Tongue (tissue), 2 donors: Measurements from ENCODE around the gene IL17RB. TPM values are rescaled to one million over a fixed set of nuclear protein-coding genes. Genes with fewer than 3 reads are reported as not detected.
A peak's percentile ranks its signal among the peaks of the same experiment; 100 is the strongest.

Experiments used
- DNase-seq: peaks from one replicate; pipeline ENCODE4 v3.0.0-alpha.2; 2015
- total RNA-seq: library from RNA; depleted of rRNA; stranded (reverse); fragments of >200 nt; gene quantifications from one replicate; pipeline ENCODE4 v1.2.3, GENCODE V29; 2014

The IL17RB gene
- 1.0 TPM for total RNA-seq

- DNase-seq = peak; percentile 68
Measured at GRCh38 chr3:53846134-53846850, at the start of gene IL17RB, which contains the start of gene CHDH. TSS of gene IL17RB (plus strand) at chr3:53846568. CDS start at chr3:53846589, 21 bp downstream. TSS of gene CHDH (minus strand) at chr3:53846419. CDS start at chr3:53824008, 22,411 bp downstream.

- no peak for DNase-seq
Measured at GRCh38 chr3:53798144-53798543, 48.2 kb upstream of the IL17RB start.

GRCh38 chr3:53799338-53799865 is 47.0 kb upstream of the IL17RB start:
- DNase-seq = no peak

GRCh38 chr3:53800041-53800906 is 46.1 kb upstream of the IL17RB start:
- DNase-seq = no peak

- DNase-seq = no peak
Measured at GRCh38 chr3:53801319-53801718, 45.0 kb upstream of the IL17RB start.

- DNase-seq = no peak
Measured at GRCh38 chr3:53802256-53802880, 44.0 kb upstream of the IL17RB start.

- no peak for DNase-seq
Measured at GRCh38 chr3:53803124-53803815, 43.1 kb upstream of the IL17RB start.

GRCh38 chr3:53803816-53804695 is 42.3 kb upstream of the IL17RB start:
- DNase-seq = no peak

GRCh38 chr3:53804697-53805462 is 41.5 kb upstream of the IL17RB start:
- DNase-seq = no peak

GRCh38 chr3:53805463-53806159 is 40.8 kb upstream of the IL17RB start:
- DNase-seq = no peak

- DNase-seq = no peak
Measured at GRCh38 chr3:53806182-53807116, 39.9 kb upstream of the IL17RB start.

GRCh38 chr3:53807117-53807810 is 39.1 kb upstream of the IL17RB start:
- DNase-seq = no peak

GRCh38 chr3:53808496-53808895 is 37.9 kb upstream of the IL17RB start:
- no peak for DNase-seq

- no peak for DNase-seq
Measured at GRCh38 chr3:53809267-53809666, 37.1 kb upstream of the IL17RB start.

GRCh38 chr3:53809764-53810400 is 36.5 kb upstream of the IL17RB start:
- no peak for DNase-seq

GRCh38 chr3:53811143-53811927 is 35.0 kb upstream of the IL17RB start:
- DNase-seq = no peak
